Neural crest cell (in vitro differentiated cells): Measurements from ENCODE around the gene TNRC18. TPM values are rescaled to one million over a fixed set of nuclear protein-coding genes. Genes with fewer than 3 reads are reported as not detected.

ENCODE experiments used
- DNase-seq: peaks from one replicate; pipeline ENCODE4 v3.0.0; 2021; ENCODE audit warnings: low read depth, mixed read lengths, low spot score
- H3K27ac Mint-ChIP-seq: one replicate; pipeline ENCODE4 v1.8.0; 2021; ENCODE audit warnings: mild to moderate bottlenecking, mixed read lengths; ENCODE audit not compliant: unreplicated experiment
- H3K27me3 Mint-ChIP-seq: 2 replicates; pipeline ENCODE4 v1.8.0; 2021; ENCODE audit warnings: low read depth, mild to moderate bottlenecking, mixed read lengths
- H3K36me3 Mint-ChIP-seq: 2 replicates; pipeline ENCODE4 v1.8.0; 2021; ENCODE audit warnings: low read depth, mild to moderate bottlenecking, mixed read lengths
- H3K4me1 Mint-ChIP-seq: 2 replicates; pipeline ENCODE4 v1.8.0; 2021; ENCODE audit warnings: mixed read lengths
- H3K4me3 Mint-ChIP-seq: one replicate; pipeline ENCODE4 v1.8.0; 2021; ENCODE audit warnings: mild to moderate bottlenecking, mixed read lengths
- H3K9me3 Mint-ChIP-seq: 2 replicates; pipeline ENCODE4 v1.8.0; 2021; ENCODE audit warnings: mixed read lengths
- CTCF ChIP-seq: fragments of 200-600 bp; sonication (generic); conservative IDR thresholded peaks from 2 replicates; pipeline ENCODE4 v1.5.0; 2021; ENCODE audit warnings: antibody characterized with exemption, mild to moderate bottlenecking
- total RNA-seq: library from RNA; stranded (reverse); gene quantifications from 2 replicates; pipeline ENCODE4 v1.2.1, GENCODE V29; 2021

Gene TNRC18
- total RNA-seq, 1 donor from 2014 or later, result 69.8 TPM

DNA sequence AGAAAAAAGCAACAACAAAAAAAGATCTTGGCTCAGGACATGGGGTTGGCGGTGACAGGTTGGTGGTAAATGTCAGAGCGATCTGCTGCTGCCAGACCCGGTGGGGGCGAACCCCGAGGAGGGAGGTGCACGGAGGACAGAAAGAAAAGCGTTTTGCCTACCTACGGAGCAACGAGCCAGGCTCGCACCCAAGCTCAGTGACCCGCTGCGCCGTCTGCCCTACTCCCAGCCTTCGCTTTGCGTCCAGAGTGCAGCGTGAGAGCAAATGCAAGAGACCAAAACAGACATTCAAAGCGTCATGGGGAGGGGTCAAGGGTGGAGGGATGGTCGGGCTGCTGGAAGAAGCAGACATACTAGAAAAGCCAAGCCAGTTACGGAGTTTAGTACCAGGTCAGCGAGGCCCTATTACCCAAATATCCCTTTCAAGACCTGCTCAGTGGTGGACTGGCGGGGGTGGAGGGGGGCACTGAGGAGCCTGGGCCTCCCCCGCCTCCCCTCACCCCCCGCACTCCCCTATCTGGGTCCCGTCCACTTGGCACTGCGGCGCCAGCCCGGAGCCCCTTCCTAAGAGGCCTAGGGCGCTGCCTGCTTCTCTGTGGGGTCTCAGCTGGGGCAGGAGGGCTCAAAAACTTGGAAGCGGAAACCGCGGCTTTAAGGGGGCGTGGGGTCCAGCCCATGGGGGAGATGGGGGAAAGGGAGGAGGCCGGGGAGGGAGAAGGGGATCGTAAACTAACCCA lies 74.0 kb downstream of the TNRC18 start:
- Mint-ChIP-seq H3K36me3 (peaks cover 25% of the 10 kb centered on the region), H3K27ac (no peak overlapping the region), H3K4me3 (no peak overlapping the region), H3K27me3 (no peaks in the 10 kb centered on the region), H3K4me1 (peaks cover 24% of the 10 kb centered on the region), H3K9me3 (no peaks in the 10 kb centered on the region)
- no peak for DNase-seq
- no peak for TF ChIP-seq CTCF

- no peak for DNase-seq
- H3K9me3 Mint-ChIP-seq, result peaks cover 2% of the 10 kb centered on the region
- no peak overlapping the region for H3K27ac Mint-ChIP-seq
- peaks cover 23% of the 10 kb centered on the region for H3K36me3 Mint-ChIP-seq
- no peak overlapping the region for H3K4me3 Mint-ChIP-seq
- peaks cover 24% of the 10 kb centered on the region for H3K4me1 Mint-ChIP-seq
- no peak for TF ChIP-seq CTCF
- H3K27me3 Mint-ChIP-seq, result no peaks in the 10 kb centered on the region
Observed at GRCh38 chr7:5349005-5349380, 74.6 kb downstream of the TNRC18 start.

DNA sequence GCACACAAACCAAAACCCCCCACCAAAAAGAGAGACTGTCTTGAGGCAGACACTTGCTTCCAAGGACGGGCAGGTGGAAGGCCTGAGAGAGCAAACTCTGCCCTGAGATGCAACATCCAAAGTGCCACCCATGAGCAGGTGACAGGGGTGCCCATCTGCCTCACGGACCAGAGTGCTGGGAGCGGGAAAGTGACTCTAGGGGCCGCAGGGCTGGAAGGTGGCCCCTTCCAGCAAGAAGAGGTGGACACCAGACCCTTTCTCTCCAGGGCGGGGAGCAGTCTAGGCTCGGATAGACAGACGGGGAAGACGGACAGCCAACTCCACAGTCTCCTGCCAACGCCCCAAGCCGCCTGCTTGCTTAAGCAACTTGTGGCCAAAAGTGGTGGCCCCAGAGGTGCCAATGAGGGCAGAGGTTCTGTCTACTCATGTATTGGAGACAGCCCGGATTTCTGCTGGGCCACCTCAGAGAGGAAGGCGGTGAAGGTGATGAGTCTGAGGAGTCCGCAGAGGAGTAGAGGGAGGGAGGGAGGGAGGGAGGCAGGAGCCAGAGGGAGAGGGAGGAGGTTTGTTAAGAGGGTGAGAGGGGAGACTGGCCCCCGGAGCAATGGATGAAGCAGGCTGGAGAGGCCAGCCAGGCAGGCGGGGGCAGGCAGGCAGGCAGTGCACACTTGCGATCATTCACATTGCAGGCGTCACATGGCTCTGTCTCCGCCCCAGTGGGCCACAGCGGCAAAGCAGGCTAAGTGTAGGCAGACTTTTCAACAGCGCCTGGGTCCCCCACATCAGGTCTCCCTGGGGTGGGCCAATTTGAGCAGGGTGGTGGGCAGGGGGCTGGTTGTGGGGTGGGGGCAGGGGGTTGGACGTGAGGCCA lies 75.3 kb downstream of the TNRC18 start:
- no peaks in the 10 kb centered on the region for H3K27me3 Mint-ChIP-seq
- no peak for DNase-seq
- peaks cover 24% of the 10 kb centered on the region for H3K4me1 Mint-ChIP-seq
- peaks cover 6% of the 10 kb centered on the region for H3K9me3 Mint-ChIP-seq
- H3K27ac Mint-ChIP-seq, result no peak overlapping the region
- TF ChIP-seq CTCF, result no peak
- H3K36me3 Mint-ChIP-seq, result peaks cover 27% of the 10 kb centered on the region
- no peak overlapping the region for H3K4me3 Mint-ChIP-seq

DNA sequence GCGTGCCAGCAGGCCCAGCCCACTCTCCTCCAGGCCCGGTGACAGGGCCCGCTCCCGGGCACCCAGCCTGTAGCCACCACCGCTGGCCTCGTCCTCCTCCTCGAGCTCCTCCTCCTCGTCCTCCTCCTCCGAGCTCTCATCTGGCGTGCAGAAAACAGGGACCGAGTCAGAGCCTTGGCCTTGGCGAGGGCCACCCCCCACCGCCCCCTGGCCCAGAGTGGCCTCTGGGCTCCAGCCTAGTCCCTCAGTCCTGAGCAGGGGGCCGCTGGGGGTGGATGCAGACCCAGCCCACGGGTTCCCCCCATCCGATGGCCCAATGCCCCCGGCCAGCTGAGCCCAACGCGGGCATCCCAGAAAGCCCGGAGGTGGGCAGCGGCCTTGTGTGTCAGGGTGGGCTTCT lies 78.0 kb downstream of the TNRC18 start:
- Mint-ChIP-seq H3K4me1 (peaks cover 5% of the 10 kb centered on the region), H3K4me3 (no peak overlapping the region), H3K9me3 (peaks cover 9% of the 10 kb centered on the region), H3K36me3 (peaks cover 33% of the 10 kb centered on the region), H3K27ac (no peak overlapping the region), H3K27me3 (no peaks in the 10 kb centered on the region)
- no peak for TF ChIP-seq CTCF
- no peak for DNase-seq

- H3K4me3 Mint-ChIP-seq, result no peak overlapping the region
- peaks cover 3% of the 10 kb centered on the region for H3K4me1 Mint-ChIP-seq
- no peak for TF ChIP-seq CTCF
- no peak overlapping the region for H3K27ac Mint-ChIP-seq
- H3K27me3 Mint-ChIP-seq, result no peaks in the 10 kb centered on the region
- peaks cover 9% of the 10 kb centered on the region for H3K9me3 Mint-ChIP-seq
- no peak for DNase-seq
- H3K36me3 Mint-ChIP-seq, result peaks cover 35% of the 10 kb centered on the region
Observed at GRCh38 chr7:5345171-5345570, 78.5 kb downstream of the TNRC18 start.
